ENCODE data around the gene NOS1AP.
"Not testable (repeated sequence)": the region's sequence is repeated elsewhere in the genome, so short reads cannot be mapped to it uniquely, and the experiment has no call there.

NOS1AP gene

DNA sequence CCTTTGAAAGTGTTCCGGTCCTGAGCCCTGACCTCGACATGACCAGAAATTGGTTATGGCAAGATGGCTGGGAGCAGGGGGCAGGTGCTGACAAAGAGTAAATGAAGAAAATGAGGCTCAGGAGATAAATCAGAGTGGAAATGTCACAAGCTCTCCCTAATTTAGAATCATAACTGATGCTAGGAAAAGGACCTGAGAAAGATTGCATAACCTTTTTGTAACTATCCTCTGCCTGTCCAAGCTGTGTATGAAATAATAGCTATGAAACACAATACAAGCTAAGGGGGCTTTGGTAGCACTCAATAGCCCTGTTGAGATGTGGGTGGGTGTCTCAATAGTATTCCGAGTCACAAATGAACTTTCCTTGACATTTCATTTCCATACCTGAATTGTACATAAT lies 12.9 kb upstream of the NOS1AP start:
- no peak for TF ChIP-seq CTCF (IDR thresholded peaks at IDR 0.05; ENCODE audit: low read depth, low read length, missing control alignments)
- H3K36me3 ChIP-seq (replicated peaks): no peaks in the 10 kb centered on the region
- no peaks in the 10 kb centered on the region for H3K27me3 ChIP-seq (replicated peaks)
- no peak overlapping the region for H3K4me3 ChIP-seq (ENCODE audit: low read depth, low read length)
- no peak overlapping the region for H3K27ac ChIP-seq
- in situ Hi-C loops (cut with HindIII; ENCODE audit: low pct_ligation_motif_present, low sequenced_read_pairs): no loop called here
- DNase-seq: no peak

DNA sequence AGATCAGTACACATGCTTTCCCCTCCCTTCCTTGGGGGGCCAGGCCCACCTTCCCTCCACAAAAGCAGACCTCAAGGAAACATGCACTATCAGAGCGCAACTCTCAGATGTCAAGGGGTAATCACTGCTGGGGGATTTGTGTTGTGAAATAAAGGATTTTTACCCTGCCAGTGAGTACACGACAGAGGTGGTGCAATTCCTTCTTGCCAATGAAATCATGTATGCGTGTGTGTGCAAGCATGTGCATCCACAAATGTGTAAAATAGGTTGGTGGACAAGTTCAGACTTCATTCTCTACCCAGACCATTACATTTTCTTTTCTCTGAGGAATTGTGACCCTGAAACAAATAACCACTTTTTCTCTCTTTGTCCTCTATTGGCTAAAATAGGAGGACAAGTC lies 9.8 kb upstream of the NOS1AP start:
- H3K27ac ChIP-seq: no peak overlapping the region
- DNase-seq: no peak
- no peaks in the 10 kb centered on the region for H3K27me3 ChIP-seq (replicated peaks)
- in situ Hi-C loops (cut with HindIII; ENCODE audit: low pct_ligation_motif_present, low sequenced_read_pairs): no loop called here
- H3K4me3 ChIP-seq (ENCODE audit: low read depth, low read length): no peak overlapping the region
- no peak for TF ChIP-seq CTCF (IDR thresholded peaks at IDR 0.05; ENCODE audit: low read depth, low read length, missing control alignments)
- no peaks in the 10 kb centered on the region for H3K36me3 ChIP-seq (replicated peaks)

DNA sequence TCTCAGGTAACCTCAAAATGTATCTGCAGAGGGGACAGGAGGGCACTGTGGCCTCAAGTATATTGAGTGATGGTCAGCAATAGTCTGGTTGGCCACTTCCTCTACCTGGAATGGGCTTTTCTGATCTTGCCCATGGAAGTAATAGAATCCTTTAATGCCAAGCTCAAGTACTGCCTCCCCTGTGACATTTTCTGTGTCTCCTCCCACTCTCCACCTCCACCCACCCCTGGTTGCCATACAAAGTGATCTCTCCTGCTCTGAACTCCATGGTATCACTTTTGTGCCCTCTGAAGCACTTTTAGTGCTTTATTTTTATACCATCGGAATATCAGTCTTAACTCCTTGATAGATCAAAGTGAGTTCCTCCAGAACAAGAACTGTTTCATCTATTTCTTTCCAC lies 9.2 kb upstream of the NOS1AP start:
- Histone ChIP-seq H3K4me3 (ENCODE audit: low read depth, low read length) (no peak overlapping the region), H3K36me3 (replicated peaks) (no peaks in the 10 kb centered on the region), H3K27ac (no peak overlapping the region), H3K27me3 (replicated peaks) (no peaks in the 10 kb centered on the region)
- in situ Hi-C loops (cut with HindIII; ENCODE audit: low pct_ligation_motif_present, low sequenced_read_pairs): no loop called here
- no peak for TF ChIP-seq CTCF (IDR thresholded peaks at IDR 0.05; ENCODE audit: low read depth, low read length, missing control alignments)
- no peak for DNase-seq

- H3K4me3 ChIP-seq (ENCODE audit: low read depth, low read length): no peak overlapping the region
- H3K27ac ChIP-seq: no peak overlapping the region
- no peaks in the 10 kb centered on the region for H3K27me3 ChIP-seq (replicated peaks)
- in situ Hi-C loops (cut with HindIII; ENCODE audit: low pct_ligation_motif_present, low sequenced_read_pairs): no loop called here
- peak; percentile 28 for DNase-seq
- no peak for TF ChIP-seq CTCF (IDR thresholded peaks at IDR 0.05; ENCODE audit: low read depth, low read length, missing control alignments)
- no peaks in the 10 kb centered on the region for H3K36me3 ChIP-seq (replicated peaks)
These were observed 6.9 kb upstream of the NOS1AP start for GRCh38 chr1:162062542-162063015.

DNA sequence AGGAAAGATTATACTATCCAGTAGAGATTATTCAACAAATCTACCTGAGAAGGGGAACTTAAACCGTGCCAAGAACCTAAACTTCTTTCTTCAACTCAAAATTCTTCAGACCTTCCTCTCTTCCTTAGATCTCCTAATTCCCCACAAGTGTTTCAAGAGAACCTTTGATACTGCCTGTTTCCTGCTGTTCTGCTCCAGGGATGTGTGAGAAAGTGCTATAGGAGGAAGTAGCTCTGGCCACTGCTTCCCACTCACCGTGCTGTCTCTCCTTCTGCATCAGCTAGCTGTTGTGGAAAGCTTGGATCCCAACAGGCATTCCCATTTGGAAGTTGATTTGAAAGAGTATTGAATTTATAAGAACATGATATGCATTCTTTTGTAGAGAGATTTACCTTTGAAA lies 4.5 kb upstream of the NOS1AP start:
- TF ChIP-seq CTCF (IDR thresholded peaks at IDR 0.05; ENCODE audit: low read depth, low read length, missing control alignments): no peak
- Histone ChIP-seq H3K4me3 (ENCODE audit: low read depth, low read length) (no peak overlapping the region), H3K36me3 (replicated peaks) (no peaks in the 10 kb centered on the region), H3K27me3 (replicated peaks) (no peaks in the 10 kb centered on the region), H3K27ac (no peak overlapping the region)
- in situ Hi-C loops (cut with HindIII; ENCODE audit: low pct_ligation_motif_present, low sequenced_read_pairs): no loop called here
- DNase-seq: no peak

DNA sequence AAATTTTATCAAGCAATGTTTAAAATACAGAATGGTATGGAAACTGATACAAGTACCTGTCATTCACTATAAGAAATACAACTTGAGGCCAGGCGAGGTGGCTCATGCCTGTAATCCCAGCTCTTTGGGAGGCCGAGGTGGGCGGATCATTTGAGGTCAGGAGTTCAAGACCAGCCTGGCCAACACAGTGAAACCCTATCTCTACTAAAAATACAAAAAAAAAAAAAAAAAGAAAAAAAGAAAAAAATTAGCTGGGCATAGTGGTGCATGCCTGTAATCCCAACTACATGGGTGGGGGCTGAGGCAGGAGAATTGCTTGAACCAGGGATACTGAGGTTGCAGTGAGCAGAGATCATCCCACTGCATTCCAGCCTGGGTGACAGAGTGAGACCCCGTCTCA lies 2.7 kb upstream of the NOS1AP start:
- DNase-seq; in situ Hi-C loops (cut with HindIII; ENCODE audit: low pct_ligation_motif_present, low sequenced_read_pairs); H3K36me3 ChIP-seq (replicated peaks); H3K27me3 ChIP-seq (replicated peaks); H3K4me3 ChIP-seq (ENCODE audit: low read depth, low read length); H3K27ac ChIP-seq: not testable (repeated sequence)
